Hepatocyte (in vitro differentiated cells): ENCODE measurements around the gene ANKRD28.

ENCODE experiments used
- EZH2 ChIP-seq: fragments of 200-600 bp; sonication (generic); IDR thresholded peaks from 2 replicates; pipeline ENCODE4 v1.6.1; 2016; ENCODE audit warnings: antibody characterized with exemption, mild to moderate bottlenecking, borderline replicate concordance
- TF ChIP-seq, protein P1 (sequence below): fragments of 200-600 bp; sonication (generic); IDR thresholded peaks from 2 replicates; pipeline ENCODE4 v1.5.1; 2016; ENCODE audit warnings: antibody characterized with exemption, mild to moderate bottlenecking; ENCODE audit not compliant: poor library complexity

DNA sequence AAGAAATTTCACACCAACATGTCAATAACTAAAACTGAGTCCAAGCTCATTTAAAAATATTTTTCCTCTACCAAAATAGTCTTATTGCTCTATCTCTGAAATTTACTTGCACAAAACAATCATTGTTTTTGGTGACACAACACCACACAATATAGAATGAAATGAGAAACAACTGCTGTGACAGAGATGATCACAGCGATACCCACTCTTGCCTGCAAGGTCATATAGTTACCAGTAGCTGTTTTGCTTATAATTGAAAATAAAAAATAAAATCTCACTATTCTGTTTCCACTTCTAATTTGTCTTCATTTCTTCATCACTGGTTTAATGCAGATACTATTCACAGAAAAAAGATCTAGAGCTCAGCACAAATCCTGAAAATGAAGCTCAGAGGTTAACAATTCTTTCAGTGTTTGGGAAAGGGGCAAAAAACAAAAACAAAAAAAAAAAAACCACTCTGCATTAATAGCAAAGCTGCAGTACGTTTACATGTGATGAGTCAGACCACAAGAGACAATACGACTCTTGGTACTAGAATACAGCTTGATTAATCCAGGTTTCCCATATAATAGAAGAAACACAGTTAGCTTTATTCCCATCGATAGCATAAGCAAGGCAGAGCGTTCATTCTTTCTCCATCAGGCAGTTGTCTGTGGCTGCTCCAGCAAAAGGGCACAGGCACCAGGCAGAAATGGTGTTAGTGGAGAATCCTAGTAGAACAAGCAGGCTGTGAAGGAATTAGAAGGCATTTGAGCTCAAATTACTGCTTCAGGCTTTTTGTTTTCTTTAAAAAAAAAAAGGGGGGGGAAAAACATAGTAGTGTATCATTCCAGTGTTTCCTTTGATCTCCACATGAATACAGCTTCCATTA is 773 bp downstream of the ANKRD28 start:
- no peak for TF ChIP-seq EZH2
- TF ChIP-seq, protein P1, sequence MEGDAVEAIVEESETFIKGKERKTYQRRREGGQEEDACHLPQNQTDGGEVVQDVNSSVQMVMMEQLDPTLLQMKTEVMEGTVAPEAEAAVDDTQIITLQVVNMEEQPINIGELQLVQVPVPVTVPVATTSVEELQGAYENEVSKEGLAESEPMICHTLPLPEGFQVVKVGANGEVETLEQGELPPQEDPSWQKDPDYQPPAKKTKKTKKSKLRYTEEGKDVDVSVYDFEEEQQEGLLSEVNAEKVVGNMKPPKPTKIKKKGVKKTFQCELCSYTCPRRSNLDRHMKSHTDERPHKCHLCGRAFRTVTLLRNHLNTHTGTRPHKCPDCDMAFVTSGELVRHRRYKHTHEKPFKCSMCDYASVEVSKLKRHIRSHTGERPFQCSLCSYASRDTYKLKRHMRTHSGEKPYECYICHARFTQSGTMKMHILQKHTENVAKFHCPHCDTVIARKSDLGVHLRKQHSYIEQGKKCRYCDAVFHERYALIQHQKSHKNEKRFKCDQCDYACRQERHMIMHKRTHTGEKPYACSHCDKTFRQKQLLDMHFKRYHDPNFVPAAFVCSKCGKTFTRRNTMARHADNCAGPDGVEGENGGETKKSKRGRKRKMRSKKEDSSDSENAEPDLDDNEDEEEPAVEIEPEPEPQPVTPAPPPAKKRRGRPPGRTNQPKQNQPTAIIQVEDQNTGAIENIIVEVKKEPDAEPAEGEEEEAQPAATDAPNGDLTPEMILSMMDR = no peak
